ENCODE data around the gene ARHGAP24. TPM values are rescaled to one million over a fixed set of nuclear protein-coding genes. Genes with fewer than 3 reads are reported as not detected.

ARHGAP24 gene
- total and polyA plus RNA-seq, 8 donors = 22.0 to 35.0 (median 25.8) TPM

- no peaks in the 10 kb centered on the region for H3K9me3 ChIP-seq
- intact Hi-C loops (cut with DNase I) = no loop called here
- no peak overlapping the region for H3K27ac ChIP-seq
- no peaks in the 10 kb centered on the region for H3K36me3 ChIP-seq
- peak in 2 of 4 donors; percentile 50 to 70 for DNase-seq
- peak; percentile 91 for ATAC-seq
- H3K4me3 ChIP-seq = no peak overlapping the region
- peak; percentile 38 to 45 for TF ChIP-seq CTCF (IDR thresholded peaks at IDR 0.05)
- no peaks in the 10 kb centered on the region for H3K4me1 ChIP-seq
- H3K27me3 ChIP-seq = no peaks in the 10 kb centered on the region
Measured at GRCh38 chr4:86043755-86044592, 569.0 kb downstream of the ARHGAP24 start.

GRCh38 chr4:86044593-86044985 is 569.6 kb downstream of the ARHGAP24 start:
- H3K4me1 ChIP-seq = no peaks in the 10 kb centered on the region
- intact Hi-C loops (cut with DNase I) = no loop called here
- peak; percentile 84 for ATAC-seq

GRCh38 chr4:86048426-86048825 is 573.5 kb downstream of the ARHGAP24 start:
- intact Hi-C loops (cut with DNase I) = no loop called here
- Histone ChIP-seq H3K4me3 (no peak overlapping the region), H3K36me3 (no peaks in the 10 kb centered on the region), H3K27me3 (no peaks in the 10 kb centered on the region), H3K9me3 (no peaks in the 10 kb centered on the region), H3K4me1 (no peaks in the 10 kb centered on the region), H3K27ac (no peak overlapping the region)
- no peak for TF ChIP-seq CTCF (IDR thresholded peaks at IDR 0.05)
- DNase-seq (no peak), ATAC-seq (no peak)

More at GRCh38 chr4:86044593-86044985, 569.6 kb downstream of the ARHGAP24 start:
- Histone ChIP-seq H3K27ac (no peak overlapping the region), H3K9me3 (no peaks in the 10 kb centered on the region), H3K4me3 (no peak overlapping the region), H3K27me3 (no peaks in the 10 kb centered on the region), H3K36me3 (no peaks in the 10 kb centered on the region)
- TF ChIP-seq CTCF (IDR thresholded peaks at IDR 0.05) = no peak
- no peak for DNase-seq

- Histone ChIP-seq H3K4me1 (no peaks in the 10 kb centered on the region), H3K27me3 (no peaks in the 10 kb centered on the region), H3K4me3 (no peak overlapping the region), H3K27ac (no peak overlapping the region), H3K36me3 (no peaks in the 10 kb centered on the region), H3K9me3 (no peaks in the 10 kb centered on the region)
- DNase-seq (no peak), ATAC-seq (no peak)
- no peak for TF ChIP-seq CTCF (IDR thresholded peaks at IDR 0.05)
- intact Hi-C loops (cut with DNase I) = no loop called here
Measured at GRCh38 chr4:86050496-86050895, 575.5 kb downstream of the ARHGAP24 start.

Small RNAs within 50 kb of the gene (microRNA-seq; reads per million reads assigned to microRNA genes)
- gene MIR4451 = 0 reads per million in 2 donors
